Measurements from ENCODE around the gene TAS2R43. TPM values are rescaled to one million over a fixed set of nuclear protein-coding genes. Genes with fewer than 3 reads are reported as not detected.
A peak's percentile ranks its signal among the peaks of the same experiment; 100 is the strongest.

TAS2R43 gene
- total RNA-seq, 1 donor: 2.3 TPM

DNA sequence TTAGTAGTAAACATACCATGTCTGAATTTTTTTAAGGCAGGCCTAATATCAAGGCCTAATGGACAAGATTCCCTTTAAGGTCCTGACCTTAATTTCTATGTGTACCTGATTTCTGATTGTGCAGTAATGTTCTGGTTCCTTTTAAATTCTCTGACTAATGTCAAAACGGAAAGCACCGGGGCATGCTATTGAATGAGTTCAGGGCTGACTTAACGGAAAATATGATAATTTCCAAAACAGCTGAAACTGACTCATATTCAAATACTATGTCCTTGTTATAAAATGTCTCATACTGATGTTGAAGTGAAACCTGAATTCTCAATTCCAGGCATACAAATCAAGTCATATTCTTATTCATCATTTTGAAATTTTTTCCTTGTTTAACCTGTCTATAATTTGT lies 6.7 kb downstream of the TAS2R43 start:
- TF ChIP-seq CTCF (IDR thresholded peaks at IDR 0.05; ENCODE audit: insufficient read depth, low read length): no peak
- peak; percentile 34 for DNase-seq (ENCODE audit: low read depth)
- H3K4me3 ChIP-seq (ENCODE audit: low read depth, low read length): no peak overlapping the region

DNA sequence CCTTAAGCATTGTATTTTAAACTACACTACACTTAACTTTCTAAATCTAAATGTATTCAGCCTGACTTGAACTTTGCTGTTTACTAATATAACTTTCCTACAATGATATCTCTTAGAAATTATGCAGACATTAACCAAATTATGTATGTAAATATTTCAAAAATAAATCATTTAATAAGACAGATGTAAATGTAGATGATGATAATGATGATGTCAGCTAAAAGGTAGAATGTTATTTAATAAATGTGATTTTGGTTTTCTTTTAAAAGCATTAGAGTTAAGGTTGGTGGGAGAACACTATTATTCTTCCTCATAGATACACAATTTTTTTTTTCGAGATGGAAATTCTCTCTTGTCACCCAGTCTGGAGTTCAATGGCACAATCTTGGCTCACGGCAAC lies 10.1 kb downstream of the TAS2R43 start:
- no peak for TF ChIP-seq CTCF (IDR thresholded peaks at IDR 0.05; ENCODE audit: insufficient read depth, low read length)
- DNase-seq (ENCODE audit: low read depth): no peak
- H3K4me3 ChIP-seq (ENCODE audit: low read depth, low read length): no peak overlapping the region

GRCh38 chr12:11078246-11078645 lies 13.9 kb downstream of the TAS2R43 start:
- H3K4me3 ChIP-seq (ENCODE audit: low read depth, low read length): no peak overlapping the region
- no peak for TF ChIP-seq CTCF (IDR thresholded peaks at IDR 0.05; ENCODE audit: insufficient read depth, low read length)
- no peak for DNase-seq (ENCODE audit: low read depth)

- DNase-seq (ENCODE audit: low read depth): no peak
- no peak overlapping the region for H3K4me3 ChIP-seq (ENCODE audit: low read depth, low read length)
- no peak for TF ChIP-seq CTCF (IDR thresholded peaks at IDR 0.05; ENCODE audit: insufficient read depth, low read length)
These were observed 16.5 kb downstream of the TAS2R43 start for GRCh38 chr12:11075642-11076041.

DNA sequence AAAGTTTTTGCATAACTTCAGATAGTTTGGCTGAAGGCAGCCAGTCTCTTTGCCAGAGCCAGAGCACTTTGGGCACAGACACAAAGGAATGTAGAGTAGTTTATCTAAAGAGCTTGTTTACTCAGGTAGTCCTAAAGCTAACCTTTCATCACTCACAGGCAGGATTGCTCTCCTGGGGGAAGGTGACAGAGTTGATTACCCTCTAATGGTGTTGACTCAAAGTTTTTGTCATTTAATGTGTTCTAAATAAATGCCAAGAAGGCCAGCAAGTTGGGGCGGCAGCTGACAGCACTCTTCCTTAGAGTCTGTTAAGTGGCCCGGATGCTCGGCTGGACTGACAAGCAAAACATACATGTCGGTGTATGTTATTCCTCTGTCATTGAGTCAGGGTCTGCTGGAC lies 20.7 kb downstream of the TAS2R43 start:
- no peak for TF ChIP-seq CTCF (IDR thresholded peaks at IDR 0.05; ENCODE audit: insufficient read depth, low read length)
- no peak for DNase-seq (ENCODE audit: low read depth)
- no peak overlapping the region for H3K4me3 ChIP-seq (ENCODE audit: low read depth, low read length)

DNA sequence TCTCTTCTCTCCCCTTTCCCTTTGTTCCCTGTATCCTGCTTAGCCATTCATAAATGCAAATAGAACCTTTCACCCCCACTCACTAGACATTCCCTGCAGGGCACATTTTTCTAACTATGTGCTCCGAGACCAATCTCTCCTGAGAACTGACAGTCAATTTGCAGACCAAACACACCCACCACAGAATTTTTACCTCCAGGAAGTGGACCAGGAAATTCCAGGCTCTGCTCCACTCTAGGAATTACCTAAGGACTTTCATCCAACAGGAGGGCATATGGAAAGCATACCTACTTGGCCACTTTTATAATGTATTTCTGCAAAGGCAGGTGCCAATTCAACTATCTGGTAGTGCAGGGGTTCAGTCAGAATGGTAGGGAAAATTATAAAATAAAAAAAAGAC lies 21.1 kb downstream of the TAS2R43 start:
- no peak overlapping the region for H3K4me3 ChIP-seq (ENCODE audit: low read depth, low read length)
- no peak for TF ChIP-seq CTCF (IDR thresholded peaks at IDR 0.05; ENCODE audit: insufficient read depth, low read length)
- no peak for DNase-seq (ENCODE audit: low read depth)

- no peak for TF ChIP-seq CTCF (IDR thresholded peaks at IDR 0.05; ENCODE audit: insufficient read depth, low read length)
- no peak for DNase-seq (ENCODE audit: low read depth)
- no peak overlapping the region for H3K4me3 ChIP-seq (ENCODE audit: low read depth, low read length)
These were observed 22.2 kb downstream of the TAS2R43 start for GRCh38 chr12:11069854-11070365.

Measured in fibroblast of the aortic adventitia (primary cell).